Esophagus squamous epithelium (tissue), 4 donors: ENCODE measurements around the gene ZDHHC11B.
"Not testable (repeated sequence)": the region's sequence is repeated elsewhere in the genome, so short reads cannot be mapped to it uniquely, and the experiment has no call there.

Source experiments
- CTCF ChIP-seq, 6 experiments: fragments of 450-650 bp in 4 of 6; fragments of 200-600 bp in 2 of 6; sonication (generic) in 2 of 6; IDR thresholded peaks; one replicate each; pipeline ENCODE4 v1.5.1; 2016 to 2019; ENCODE audit warnings: antibody characterized with exemption in 6 of 6, mild to moderate bottlenecking in 4 of 6, moderate library complexity in 4 of 6
- POLR2A ChIP-seq, 4 donors: fragments of 450-650 bp; IDR thresholded peaks; one replicate each; pipeline ENCODE4 v1.6.1; 2017; ENCODE audit warnings: antibody characterized with exemption in 4 of 4, mild to moderate bottlenecking in 4 of 4, moderate library complexity in 3 of 4

- not testable (repeated sequence) for TF ChIP-seq POLR2A, CTCF (IDR thresholded peaks at IDR 0.05)
Observed at GRCh38 chr5:787224-787856, 2.8 kb upstream of the ZDHHC11B start.
